ENCODE results near the gene HOXC5. TPM values are rescaled to one million over a fixed set of nuclear protein-coding genes. Genes with fewer than 3 reads are reported as not detected.

HOXC5 gene
- total RNA-seq, 4 donors from 2014 or later, result 0.27 TPM; not detected in 3

GRCh38 chr12:54055552-54055951 is 22.7 kb downstream of the HOXC5 start:
- intact Hi-C loops (cut with DNase I), result no loop called here
- H3K27me3 ChIP-seq, result peaks cover 36% of the 10 kb centered on the region
- no peaks in the 10 kb centered on the region for H3K36me3 ChIP-seq
- 31 to 51% methylated on average over 2 of the region's 2 CpGs for WGBS, 2 donors
- no peaks in the 10 kb centered on the region for H3K9me3 ChIP-seq
- DNase-seq, result no peak
- H3K4me1 ChIP-seq, result no peaks in the 10 kb centered on the region
- TF ChIP-seq, protein P1, sequence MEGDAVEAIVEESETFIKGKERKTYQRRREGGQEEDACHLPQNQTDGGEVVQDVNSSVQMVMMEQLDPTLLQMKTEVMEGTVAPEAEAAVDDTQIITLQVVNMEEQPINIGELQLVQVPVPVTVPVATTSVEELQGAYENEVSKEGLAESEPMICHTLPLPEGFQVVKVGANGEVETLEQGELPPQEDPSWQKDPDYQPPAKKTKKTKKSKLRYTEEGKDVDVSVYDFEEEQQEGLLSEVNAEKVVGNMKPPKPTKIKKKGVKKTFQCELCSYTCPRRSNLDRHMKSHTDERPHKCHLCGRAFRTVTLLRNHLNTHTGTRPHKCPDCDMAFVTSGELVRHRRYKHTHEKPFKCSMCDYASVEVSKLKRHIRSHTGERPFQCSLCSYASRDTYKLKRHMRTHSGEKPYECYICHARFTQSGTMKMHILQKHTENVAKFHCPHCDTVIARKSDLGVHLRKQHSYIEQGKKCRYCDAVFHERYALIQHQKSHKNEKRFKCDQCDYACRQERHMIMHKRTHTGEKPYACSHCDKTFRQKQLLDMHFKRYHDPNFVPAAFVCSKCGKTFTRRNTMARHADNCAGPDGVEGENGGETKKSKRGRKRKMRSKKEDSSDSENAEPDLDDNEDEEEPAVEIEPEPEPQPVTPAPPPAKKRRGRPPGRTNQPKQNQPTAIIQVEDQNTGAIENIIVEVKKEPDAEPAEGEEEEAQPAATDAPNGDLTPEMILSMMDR (IDR thresholded peaks at IDR 0.05), result no peak
- no peak for TF ChIP-seq POLR2A (IDR thresholded peaks at IDR 0.05)
- H3K4me3 ChIP-seq (replicated peaks in 1 of 3), result no peak overlapping the region
- no peak overlapping the region for H3K27ac ChIP-seq

DNA sequence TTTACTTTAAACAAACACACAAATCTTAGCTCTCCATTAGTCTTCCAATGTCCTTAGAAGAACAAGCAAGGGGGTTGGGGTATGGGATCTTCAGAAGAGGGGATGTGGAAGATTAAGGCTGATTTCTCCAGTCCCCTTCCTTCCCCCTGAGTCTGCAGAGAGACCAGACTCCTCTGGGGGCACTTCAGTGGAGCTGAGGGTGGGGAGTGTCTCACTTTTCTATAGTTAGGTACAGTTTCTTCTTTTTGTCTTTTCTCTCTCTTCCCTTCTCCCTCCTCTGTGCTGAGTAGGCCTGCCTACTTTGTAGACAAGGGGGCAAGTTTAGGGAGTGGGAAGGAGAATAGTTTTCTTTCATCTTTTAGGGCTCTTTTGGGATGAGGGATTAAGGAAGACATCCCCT is 23.3 kb downstream of the HOXC5 start:
- Histone ChIP-seq H3K27ac (no peak overlapping the region), H3K9me3 (no peaks in the 10 kb centered on the region), H3K27me3 (peaks cover 35% of the 10 kb centered on the region), H3K4me3 (replicated peaks in 1 of 3) (no peak overlapping the region), H3K4me1 (no peaks in the 10 kb centered on the region), H3K36me3 (no peaks in the 10 kb centered on the region)
- DNase-seq, result no peak
- TF ChIP-seq, protein P1 (IDR thresholded peaks at IDR 0.05), result no peak
- TF ChIP-seq POLR2A (IDR thresholded peaks at IDR 0.05), result no peak
- intact Hi-C loops (cut with DNase I), result no loop called here

- TF ChIP-seq POLR2A (IDR thresholded peaks at IDR 0.05), result no peak
- TF ChIP-seq, protein P1 (IDR thresholded peaks at IDR 0.05), result no peak
- no peaks in the 10 kb centered on the region for H3K36me3 ChIP-seq
- H3K27me3 ChIP-seq, result peaks cover 21% of the 10 kb centered on the region
- no peaks in the 10 kb centered on the region for H3K4me1 ChIP-seq
- no peak for DNase-seq
- WGBS, 2 donors, result 34% methylated on average over 14 of the region's 14 CpGs
- intact Hi-C loops (cut with DNase I), result no loop called here
- no peak overlapping the region for H3K27ac ChIP-seq
- no peaks in the 10 kb centered on the region for H3K9me3 ChIP-seq
- no peak overlapping the region for H3K4me3 ChIP-seq (replicated peaks in 1 of 3)
Observed at GRCh38 chr12:54058128-54058768, 25.4 kb downstream of the HOXC5 start.

GRCh38 chr12:54059668-54060067 is 26.8 kb downstream of the HOXC5 start:
- no peak for DNase-seq
- no peak for TF ChIP-seq POLR2A (IDR thresholded peaks at IDR 0.05)
- TF ChIP-seq, protein P1 (IDR thresholded peaks at IDR 0.05), result no peak
- Histone ChIP-seq H3K4me1 (no peaks in the 10 kb centered on the region), H3K9me3 (no peaks in the 10 kb centered on the region), H3K27ac (no peak overlapping the region), H3K36me3 (no peaks in the 10 kb centered on the region), H3K27me3 (peaks cover 10% of the 10 kb centered on the region), H3K4me3 (replicated peaks in 1 of 3) (no peak overlapping the region)
- WGBS, 2 donors, result 18 to 19% methylated on average over 7 of the region's 7 CpGs
- intact Hi-C loops (cut with DNase I), result no loop called here

DNA sequence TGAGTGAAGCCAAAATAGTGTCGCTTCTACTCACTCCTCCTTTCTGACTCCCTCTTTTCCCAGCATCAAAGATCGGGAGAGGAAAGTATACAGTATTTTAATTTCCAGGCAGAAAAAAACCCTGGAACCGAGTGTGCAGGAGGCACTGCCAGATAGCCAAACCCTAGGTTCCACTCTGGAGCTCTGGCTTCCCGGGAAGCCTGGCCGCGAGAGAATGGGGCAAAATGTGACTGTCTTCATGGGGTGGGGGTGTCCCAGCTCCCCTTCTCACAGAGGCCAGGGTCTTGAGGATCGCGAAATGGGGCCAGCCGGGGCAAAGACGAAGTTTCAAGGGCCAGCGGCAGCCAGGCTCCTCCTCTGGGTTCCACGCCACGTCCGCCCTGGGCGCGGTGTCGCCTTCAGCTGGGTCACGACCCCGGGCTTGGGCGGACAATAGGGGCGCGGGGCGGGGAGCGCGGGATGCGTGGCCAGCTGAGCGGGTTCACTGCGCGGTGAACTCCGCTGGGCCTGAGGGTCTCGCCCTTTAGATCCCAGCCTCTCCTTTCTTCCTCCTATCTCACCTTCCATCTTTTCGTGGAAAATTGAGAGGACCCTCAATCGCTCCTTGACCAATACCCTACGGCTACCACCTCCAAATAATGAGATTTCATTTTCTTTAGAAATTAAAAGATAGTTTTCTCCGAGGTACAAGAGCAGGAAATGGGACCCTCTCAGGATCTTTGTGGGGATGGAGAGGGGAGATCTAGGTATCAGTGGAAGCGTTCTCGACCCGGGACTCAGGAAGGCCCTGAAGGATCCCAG is 27.5 kb downstream of the HOXC5 start:
- no peaks in the 10 kb centered on the region for H3K4me1 ChIP-seq
- TF ChIP-seq, protein P1 (IDR thresholded peaks at IDR 0.05), result no peak
- TF ChIP-seq POLR2A (IDR thresholded peaks at IDR 0.05), result no peak
- no peaks in the 10 kb centered on the region for H3K9me3 ChIP-seq
- intact Hi-C loops (cut with DNase I), result no loop called here
- no peak overlapping the region for H3K27ac ChIP-seq
- 26 to 30% methylated on average over 18 to 27 of the region's 38 CpGs for WGBS, 2 donors
- H3K36me3 ChIP-seq, result no peaks in the 10 kb centered on the region
- H3K27me3 ChIP-seq, result peaks cover 3% of the 10 kb centered on the region
- DNase-seq, result no peak
- no peak overlapping the region for H3K4me3 ChIP-seq (replicated peaks in 1 of 3)
